Thyroid gland (tissue), 4 donors: ENCODE results near the gene FAM47E.

Experiments used
- CTCF ChIP-seq, 6 experiments: fragments of 200-600 bp in 3 of 6; fragments of 450-650 bp in 3 of 6; sonication (generic) in 3 of 6; IDR thresholded peaks; one replicate each; pipeline ENCODE4 v1.5.1; 2016 to 2019; ENCODE audit warnings: antibody characterized with exemption in 6 of 6, mild to moderate bottlenecking in 2 of 6, inconsistent platforms in 1 of 6, moderate library complexity in 1 of 6
- POLR2A ChIP-seq, 2 donors: fragments of 450-650 bp; IDR thresholded peaks; one replicate each; pipeline ENCODE4 v1.6.1; 2017; ENCODE audit warnings: antibody characterized with exemption in 2 of 2, mild to moderate bottlenecking in 2 of 2, moderate library complexity in 1 of 2

GRCh38 chr4:76300012-76300411, 48.5 kb downstream of the FAM47E start:
- TF ChIP-seq CTCF (IDR thresholded peaks at IDR 0.05), result no peak
- no peak for TF ChIP-seq POLR2A (IDR thresholded peaks at IDR 0.05)
